SK-N-SH (cell line): ENCODE measurements around the gene STON1. TPM values are rescaled to one million over a fixed set of nuclear protein-coding genes. Genes with fewer than 3 reads are reported as not detected.

ENCODE experiments used
- CTCF ChIA-PET: fragments of 300-600, 350-600 bp; formaldehyde crosslinking; extraction: SDS; loops from one replicate; lab custom pipeline; 2021; lab: Yijun Ruan, JAX
- POLR2A ChIA-PET: fragments of 350-600 bp; sonication (Branson Sonifier 250); formaldehyde crosslinking; extraction: SDS; loops from one replicate; lab custom pipeline; 2020; ENCODE audit warnings: antibody characterized with exemption, inconsistent platforms; lab: Yijun Ruan, JAX
- DNase-seq: peaks from one replicate; pipeline ENCODE4 v3.0.0; 2012
- H2AFZ ChIP-seq: fragments of 200-600 bp; sonication (generic); 2 replicates; pipeline ENCODE4 v1.8.1; 2016; ENCODE audit warnings: antibody characterized with exemption, mild to moderate bottlenecking, low read depth
- H3F3A ChIP-seq: fragments of 200-600 bp; sonication (generic); replicated peaks from 2 replicates; pipeline ENCODE3; 2016; ENCODE audit warnings: antibody characterized with exemption, mild to moderate bottlenecking; ENCODE audit not compliant: insufficient read depth
- H3K27ac ChIP-seq, 2 experiments: fragments of 200-500 bp in 1 of 2; fragments of 200-600 bp in 1 of 2; sonication (Bioruptor generic) in 1 of 2; sonication (generic), shearing (Covaris generic) in 1 of 2; 2 replicates each; pipeline versions ENCODE4 v1.5.1 to v1.6.1; 2014 to 2016; ENCODE audit warnings: low read depth in 2 of 2, inconsistent platforms in 1 of 2, low read length in 1 of 2, mild to moderate bottlenecking in 1 of 2, mixed read lengths in 1 of 2
- H3K27me3 ChIP-seq: fragments of 200-600 bp; sonication (generic), shearing (Covaris generic); 2 replicates; pipeline ENCODE4 v1.6.1; 2016; ENCODE audit warnings: mixed run types; ENCODE audit not compliant: insufficient read depth
- H3K36me3 ChIP-seq, 2 experiments: fragments of 200-500 bp in 1 of 2; fragments of 200-600 bp in 1 of 2; sonication (Bioruptor generic) in 1 of 2; sonication (generic) in 1 of 2; replicated peaks in 1 of 2; 2 replicates each; pipeline versions ENCODE3 to v1.5.1; 2014 to 2016; ENCODE audit warnings: low read length in 1 of 2, mild to moderate bottlenecking in 1 of 2; ENCODE audit not compliant: insufficient read depth in 2 of 2, control insufficient read depth in 1 of 2
- H3K4me1 ChIP-seq, 2 experiments: fragments of 200-500 bp in 1 of 2; fragments of 200-600 bp in 1 of 2; sonication (Bioruptor generic) in 1 of 2; sonication (generic), shearing (Covaris generic) in 1 of 2; 2 replicates each; pipeline versions ENCODE4 v1.5.1 to v1.6.1; 2014 to 2016; ENCODE audit warnings: low read depth in 1 of 2, low read length in 1 of 2, mixed run types in 1 of 2; ENCODE audit not compliant: insufficient read depth in 2 of 2, control insufficient read depth in 1 of 2
- H3K4me2 ChIP-seq: fragments of 200-600 bp; sonication (generic), shearing (Covaris generic); 2 replicates; pipeline ENCODE4 v1.6.1; 2017; ENCODE audit warnings: mixed run types
- H3K4me3 ChIP-seq, 2 experiments: fragments of 200-500 bp in 1 of 2; fragments of 200-600 bp in 1 of 2; sonication (Bioruptor generic) in 1 of 2; sonication (generic), shearing (Covaris generic) in 1 of 2; 2 replicates each; pipeline versions ENCODE4 v1.5.1 to v1.8.1; 2014 to 2016; ENCODE audit warnings: low read depth in 2 of 2, inconsistent platforms in 1 of 2, low read length in 1 of 2, mild to moderate bottlenecking in 1 of 2, mixed read lengths in 1 of 2, moderate library complexity in 1 of 2
- H3K79me2 ChIP-seq: fragments of 200-600 bp; sonication (generic); 2 replicates; pipeline ENCODE4 v1.8.1; 2017; ENCODE audit warnings: mild to moderate bottlenecking; ENCODE audit not compliant: insufficient read depth
- H3K9ac ChIP-seq: fragments of 200-600 bp; sonication (generic); 2 replicates; pipeline ENCODE4 v1.6.1; 2017; ENCODE audit warnings: mixed run types
- H3K9me2 ChIP-seq: fragments of 200-600 bp; sonication (generic); 2 replicates; pipeline ENCODE4 v1.6.1; 2017; ENCODE audit warnings: mixed run types
- H3K9me3 ChIP-seq: fragments of 200-600 bp; sonication (generic); 2 replicates; pipeline ENCODE4 v1.6.1; 2017; ENCODE audit warnings: mixed run types, mild to moderate bottlenecking, moderate library complexity
- H4K20me1 ChIP-seq: fragments of 200-600 bp; sonication (generic); 2 replicates; pipeline ENCODE4 v1.6.1; 2017; ENCODE audit warnings: mild to moderate bottlenecking, mixed run types; ENCODE audit not compliant: insufficient read depth
- CHD2 ChIP-seq: fragments of 150-350 bp; IDR thresholded peaks from 2 replicates; pipeline ENCODE4 v1.6.1; 2018; ENCODE audit warnings: low read length; ENCODE audit not compliant: partially characterized antibody
- EP300 ChIP-seq, 2 experiments: IDR thresholded peaks; 2 replicates each; pipeline versions ENCODE4 v1.4.0 to v1.6.1; 2012; ENCODE audit warnings: borderline replicate concordance in 1 of 2, low read depth in 1 of 2, low read length in 1 of 2
- FOSL2 ChIP-seq: IDR thresholded peaks from 2 replicates; pipeline ENCODE4 v1.4.0; 2012; ENCODE audit warnings: low read depth, mild to moderate bottlenecking, moderate library complexity, borderline replicate concordance
- FOXJ3 ChIP-seq: sonication (generic); formaldehyde crosslinking; IDR thresholded peaks from 2 replicates; pipeline ENCODE4 v1.5.1; 2020; ENCODE audit warnings: mild to moderate bottlenecking, missing genetic modification reagents
- GATA2 ChIP-seq: sonication (generic); formaldehyde crosslinking; IDR thresholded peaks from 2 replicates; pipeline ENCODE4 v1.5.0; 2020; ENCODE audit warnings: mild to moderate bottlenecking, missing genetic modification reagents
- JUND ChIP-seq: IDR thresholded peaks from 2 replicates; pipeline ENCODE4 v1.4.0; 2012
- MEF2A ChIP-seq: IDR thresholded peaks from 2 replicates; pipeline ENCODE4 v1.4.0; 2012; ENCODE audit warnings: low read depth, borderline replicate concordance
- MXI1 ChIP-seq: IDR thresholded peaks from 2 replicates; pipeline ENCODE4 v1.6.1; 2012; ENCODE audit warnings: mild to moderate bottlenecking, low read depth, low read length, improper control_type of control experiment
- NFIC ChIP-seq: IDR thresholded peaks from 2 replicates; pipeline ENCODE4 v1.4.0; 2012; ENCODE audit warnings: borderline replicate concordance
- RAD21 ChIP-seq: IDR thresholded peaks from 2 replicates; pipeline ENCODE4 v1.6.1; 2012; ENCODE audit warnings: mild to moderate bottlenecking, low read length
- RCOR1 ChIP-seq: fragments of 150-350 bp; IDR thresholded peaks from 2 replicates; pipeline ENCODE4 v1.6.1; 2017; ENCODE audit warnings: antibody characterized with exemption, low read length
- RXRA ChIP-seq: IDR thresholded peaks from 2 replicates; pipeline ENCODE4 v1.4.0; 2012; ENCODE audit warnings: low read depth, mild to moderate bottlenecking, borderline replicate concordance
- TCF12 ChIP-seq: IDR thresholded peaks from 2 replicates; pipeline ENCODE4 v1.4.0; 2012
- TEAD4 ChIP-seq: IDR thresholded peaks from 2 replicates; pipeline ENCODE4 v1.4.0; 2012; ENCODE audit warnings: mild to moderate bottlenecking, borderline replicate concordance; ENCODE audit not compliant: insufficient read depth
- WGBS: methylation state at CpG from one replicate; pipeline ENCODE4 v1.1.6; 2017; ENCODE audit warnings: low lambda C conversion rate; 5-methylcytosine and 5-hydroxymethylcytosine counted together
- polyA plus RNA-seq, 3 experiments: library from polyadenylated mRNA; depleted of rRNA; stranded (reverse); fragments of >200 nt; gene quantifications; 2 replicates each; pipeline ENCODE4 v1.2.3, GENCODE V29; 2012
- TF ChIP-seq, protein P1 (sequence below): IDR thresholded peaks from 2 replicates; pipeline ENCODE4 v1.4.0; 2012; ENCODE audit warnings: low read depth, borderline replicate concordance
- TF ChIP-seq, protein P2 (sequence below): fragments of 150-350 bp; IDR thresholded peaks from 2 replicates; pipeline ENCODE4 v1.6.1; 2016; ENCODE audit warnings: mild to moderate bottlenecking, low read depth, low read length
- TF ChIP-seq, protein P3 (sequence below): IDR thresholded peaks from 2 replicates; pipeline ENCODE4 v1.4.0; 2012; ENCODE audit warnings: low read depth
- TF ChIP-seq, protein P4 (sequence below): fragments of 150-350 bp; IDR thresholded peaks from 2 replicates; pipeline ENCODE4 v1.6.1; 2017; ENCODE audit warnings: antibody characterized with exemption, low read length, low read depth, borderline replicate concordance
- TF ChIP-seq, protein P5 (sequence below): IDR thresholded peaks from 2 replicates; pipeline ENCODE4; 2012

Gene STON1
- polyA plus RNA-seq, 1 of the 3 experiments (the other 2 are of a cell fraction), result 4.2 TPM

DNA sequence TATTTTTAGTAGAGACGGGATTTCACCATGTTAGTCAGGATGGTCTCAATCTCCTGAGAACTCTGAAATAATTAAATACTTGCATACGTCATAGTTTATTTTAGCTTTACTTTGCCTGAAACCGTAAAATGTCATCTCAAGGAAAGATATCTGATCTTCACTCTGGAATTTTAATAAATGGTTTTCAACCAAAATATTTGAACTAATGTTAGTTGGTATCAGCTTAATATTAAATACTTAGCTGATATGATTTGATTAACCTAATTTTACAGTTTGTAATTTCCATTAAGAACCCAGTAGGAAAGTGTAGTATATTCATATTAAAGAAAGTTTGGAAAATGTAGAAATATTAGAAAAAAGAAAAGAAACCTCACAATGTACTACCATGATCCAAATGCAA, 41.4 kb upstream of the STON1 start (continued):
- TF ChIP-seq, protein P1, sequence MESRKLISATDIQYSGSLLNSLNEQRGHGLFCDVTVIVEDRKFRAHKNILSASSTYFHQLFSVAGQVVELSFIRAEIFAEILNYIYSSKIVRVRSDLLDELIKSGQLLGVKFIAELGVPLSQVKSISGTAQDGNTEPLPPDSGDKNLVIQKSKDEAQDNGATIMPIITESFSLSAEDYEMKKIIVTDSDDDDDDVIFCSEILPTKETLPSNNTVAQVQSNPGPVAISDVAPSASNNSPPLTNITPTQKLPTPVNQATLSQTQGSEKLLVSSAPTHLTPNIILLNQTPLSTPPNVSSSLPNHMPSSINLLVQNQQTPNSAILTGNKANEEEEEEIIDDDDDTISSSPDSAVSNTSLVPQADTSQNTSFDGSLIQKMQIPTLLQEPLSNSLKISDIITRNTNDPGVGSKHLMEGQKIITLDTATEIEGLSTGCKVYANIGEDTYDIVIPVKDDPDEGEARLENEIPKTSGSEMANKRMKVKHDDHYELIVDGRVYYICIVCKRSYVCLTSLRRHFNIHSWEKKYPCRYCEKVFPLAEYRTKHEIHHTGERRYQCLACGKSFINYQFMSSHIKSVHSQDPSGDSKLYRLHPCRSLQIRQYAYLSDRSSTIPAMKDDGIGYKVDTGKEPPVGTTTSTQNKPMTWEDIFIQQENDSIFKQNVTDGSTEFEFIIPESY, result no peak
- TF ChIP-seq, all 33 proteins: peak for 0

DNA sequence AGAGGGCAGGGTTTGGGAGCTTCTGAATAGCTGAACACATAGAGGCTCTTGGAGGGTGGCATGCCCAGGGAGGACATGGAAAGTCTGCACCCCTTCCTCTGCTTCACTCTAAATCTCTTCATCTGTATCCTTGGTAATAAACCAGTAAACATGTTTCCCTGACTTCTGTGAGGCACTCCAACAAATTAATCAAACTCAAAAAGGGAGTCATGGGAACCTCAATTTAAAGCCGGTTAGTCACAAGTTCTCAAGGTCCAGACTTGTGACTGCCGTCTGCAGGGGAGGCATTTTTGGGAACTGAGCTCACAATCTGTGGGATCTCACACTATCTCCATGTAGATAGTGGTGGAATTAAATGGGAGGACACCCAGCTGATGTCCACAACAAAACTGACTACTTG, 33.1 kb upstream of the STON1 start:
- Histone ChIP-seq H3K4me2 (no peak overlapping the region), H3K9ac (no peak overlapping the region), H3K79me2 (no peaks in the 10 kb centered on the region), H3K4me1 (no peaks in the 10 kb centered on the region), H2AFZ (no peak overlapping the region), H3K27me3 (no peaks in the 10 kb centered on the region), H3F3A (no peaks in the 10 kb centered on the region), H3K9me3 (no peaks in the 10 kb centered on the region), H3K36me3 (peaks cover 19 to 35% of the 10 kb centered on the region in 2 experiments), H3K27ac (peak overlapping the region in 1 of 2 experiments; percentile 55; a peak in 2 of 4 replicates), H3K9me2 (no peaks in the 10 kb centered on the region), H3K4me3 (no peak overlapping the region), H4K20me1 (no peaks in the 10 kb centered on the region)
- TF ChIP-seq TCF12, result no peak
- no peak for TF ChIP-seq RAD21
- no peak for TF ChIP-seq NFIC
- no peak for TF ChIP-seq GATA2 (CRISPR knock-in tag)
- no peak for TF ChIP-seq MEF2A
- TF ChIP-seq, protein P2, sequence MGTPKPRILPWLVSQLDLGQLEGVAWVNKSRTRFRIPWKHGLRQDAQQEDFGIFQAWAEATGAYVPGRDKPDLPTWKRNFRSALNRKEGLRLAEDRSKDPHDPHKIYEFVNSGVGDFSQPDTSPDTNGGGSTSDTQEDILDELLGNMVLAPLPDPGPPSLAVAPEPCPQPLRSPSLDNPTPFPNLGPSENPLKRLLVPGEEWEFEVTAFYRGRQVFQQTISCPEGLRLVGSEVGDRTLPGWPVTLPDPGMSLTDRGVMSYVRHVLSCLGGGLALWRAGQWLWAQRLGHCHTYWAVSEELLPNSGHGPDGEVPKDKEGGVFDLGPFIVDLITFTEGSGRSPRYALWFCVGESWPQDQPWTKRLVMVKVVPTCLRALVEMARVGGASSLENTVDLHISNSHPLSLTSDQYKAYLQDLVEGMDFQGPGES, result no peak
- no peak for TF ChIP-seq FOXJ3
- no peak for DNase-seq
- WGBS, result 79% methylated on average over 2 of the region's 2 CpGs
- ChIA-PET POLR2A (no interaction called here), CTCF (no interaction called here)

DNA sequence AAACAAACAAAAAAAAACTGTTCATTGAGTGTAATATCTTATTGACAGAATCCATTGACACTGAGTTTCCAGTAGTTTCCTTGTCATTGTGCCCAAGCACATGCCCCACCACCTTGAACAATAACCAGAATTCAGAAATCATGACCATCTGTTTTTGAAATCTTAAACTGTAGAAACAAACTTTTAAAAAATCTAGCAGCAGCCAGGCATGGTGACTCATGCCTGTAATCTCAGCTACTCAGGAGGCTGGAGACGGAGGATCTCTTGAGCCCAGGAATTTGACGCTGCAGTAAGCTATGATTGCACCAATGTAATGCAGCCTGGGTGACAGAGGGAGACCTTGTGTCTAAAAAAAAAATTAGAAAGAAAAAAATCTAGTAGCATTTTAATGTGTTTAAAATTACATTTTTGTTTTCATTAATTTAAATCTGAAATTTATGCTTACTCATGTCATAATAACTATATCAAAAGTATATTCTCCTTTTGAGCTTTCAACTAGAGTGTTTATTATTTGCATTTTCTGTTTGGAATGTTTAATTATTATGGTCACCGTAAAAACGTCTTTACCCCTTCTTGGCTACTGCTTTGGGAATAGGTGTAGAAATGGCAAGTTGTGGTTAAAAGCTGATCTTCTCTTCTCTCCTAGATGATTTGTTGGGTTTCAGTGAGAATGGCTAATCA, 25.2 kb upstream of the STON1 start:
- Histone ChIP-seq H3K36me3 (peaks cover 7 to 13% of the 10 kb centered on the region in 2 experiments), H3K27me3 (no peaks in the 10 kb centered on the region), H2AFZ (no peak overlapping the region), H3K4me3 (no peak overlapping the region), H3K4me1 (peaks cover 2 to 19% of the 10 kb centered on the region in 2 experiments; a peak in 3 of 4 replicates), H3K9ac (no peak overlapping the region; the same call in 1 of the 2 replicates), H3F3A (peaks cover 22% of the 10 kb centered on the region), H3K27ac (peak overlapping the region; percentile 54 to 65; a peak in 3 of 4 replicates), H4K20me1 (no peaks in the 10 kb centered on the region), H3K79me2 (no peaks in the 10 kb centered on the region), H3K9me2 (no peaks in the 10 kb centered on the region)
- DNase-seq, result no peak
- CTCF ChIA-PET, result interaction anchor here (1.6 kb wide), 1 partner anchor 34 kb away, joined by 4 read pairs; no protein-coding TSS in a partner anchor
- WGBS, result 46% methylated on average over 4 of the region's 4 CpGs
- POLR2A ChIA-PET, result no interaction called here
- TF ChIP-seq TEAD4, result peak; percentile 27; the same call in 1 of the 2 replicates
- peak; percentile 93 for TF ChIP-seq TCF12
- TF ChIP-seq MXI1, result no peak
- peak; percentile 31; the same call in 1 of the 2 replicates for TF ChIP-seq NFIC
- TF ChIP-seq CHD2, result no peak
- TF ChIP-seq, protein P3, sequence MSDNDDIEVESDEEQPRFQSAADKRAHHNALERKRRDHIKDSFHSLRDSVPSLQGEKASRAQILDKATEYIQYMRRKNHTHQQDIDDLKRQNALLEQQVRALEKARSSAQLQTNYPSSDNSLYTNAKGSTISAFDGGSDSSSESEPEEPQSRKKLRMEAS, result peak; percentile 84
- TF ChIP-seq EP300 (IDR thresholded peaks at IDR 0.05; ENCODE audit: borderline replicate concordance in 1 of 2, low read depth in 1 of 2, low read length in 1 of 2), result 0 out of 4 replicates have a peak, but pooled peaks of 1 of the 2 experiments have one; percentile 24
- TF ChIP-seq RAD21, result no peak
- TF ChIP-seq, protein P4, sequence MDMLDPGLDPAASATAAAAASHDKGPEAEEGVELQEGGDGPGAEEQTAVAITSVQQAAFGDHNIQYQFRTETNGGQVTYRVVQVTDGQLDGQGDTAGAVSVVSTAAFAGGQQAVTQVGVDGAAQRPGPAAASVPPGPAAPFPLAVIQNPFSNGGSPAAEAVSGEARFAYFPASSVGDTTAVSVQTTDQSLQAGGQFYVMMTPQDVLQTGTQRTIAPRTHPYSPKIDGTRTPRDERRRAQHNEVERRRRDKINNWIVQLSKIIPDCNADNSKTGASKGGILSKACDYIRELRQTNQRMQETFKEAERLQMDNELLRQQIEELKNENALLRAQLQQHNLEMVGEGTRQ, result no peak
- TF ChIP-seq, protein P5, sequence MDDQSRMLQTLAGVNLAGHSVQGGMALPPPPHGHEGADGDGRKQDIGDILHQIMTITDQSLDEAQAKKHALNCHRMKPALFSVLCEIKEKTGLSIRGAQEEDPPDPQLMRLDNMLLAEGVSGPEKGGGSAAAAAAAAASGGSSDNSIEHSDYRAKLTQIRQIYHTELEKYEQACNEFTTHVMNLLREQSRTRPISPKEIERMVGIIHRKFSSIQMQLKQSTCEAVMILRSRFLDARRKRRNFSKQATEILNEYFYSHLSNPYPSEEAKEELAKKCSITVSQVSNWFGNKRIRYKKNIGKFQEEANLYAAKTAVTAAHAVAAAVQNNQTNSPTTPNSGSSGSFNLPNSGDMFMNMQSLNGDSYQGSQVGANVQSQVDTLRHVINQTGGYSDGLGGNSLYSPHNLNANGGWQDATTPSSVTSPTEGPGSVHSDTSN, result peak; percentile 36; the same call in 1 of the 2 replicates
- TF ChIP-seq RCOR1, result no peak
- TF ChIP-seq RXRA, result no peak
- peak; percentile 88 for TF ChIP-seq JUND
- TF ChIP-seq FOSL2, result peak; percentile 88
- TF ChIP-seq, all 33 proteins: peak for 8
- H3K9me3 ChIP-seq, result no peaks in the 10 kb centered on the region
- H3K4me2 ChIP-seq, result no peak overlapping the region
